ENCODE data around the gene CCNB2. TPM values are rescaled to one million over a fixed set of nuclear protein-coding genes. Genes with fewer than 3 reads are reported as not detected.
"Not testable (repeated sequence)": the region's sequence is repeated elsewhere in the genome, so short reads cannot be mapped to it uniquely, and the experiment has no call there.

Gene CCNB2
- total RNA-seq, 1 donor from 2014 or later = 2.0 TPM

DNA sequence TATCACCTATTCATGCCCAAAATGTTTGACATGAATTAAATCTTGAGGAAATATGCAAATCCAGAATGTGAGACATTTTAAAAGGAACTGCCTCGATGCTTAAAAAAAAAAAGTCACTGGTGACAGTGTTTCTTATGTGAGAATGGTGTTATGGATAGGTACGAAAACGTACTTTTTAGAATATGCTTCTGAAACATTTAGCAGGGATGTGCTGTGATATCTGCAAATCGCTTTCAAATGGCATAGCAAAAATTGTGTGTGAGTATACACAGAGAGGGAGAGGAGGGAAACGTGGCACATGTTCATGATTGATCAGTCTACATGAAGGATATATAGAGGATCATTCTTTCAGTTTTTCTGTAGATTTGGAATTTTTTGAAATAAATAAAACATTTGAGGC is 16.0 kb downstream of the CCNB2 start:
- intact Hi-C loops (cut with DNase I) = no loop called here
- Histone ChIP-seq H3K27me3 (ENCODE audit: low read depth) (no peaks in the 10 kb centered on the region), H3K27ac (no peak overlapping the region), H3K36me3 (no peaks in the 10 kb centered on the region), H3K4me1 (no peaks in the 10 kb centered on the region), H3K4me3 (no peak overlapping the region), H3K9me3 (no peaks in the 10 kb centered on the region)
- no peak for TF ChIP-seq CTCF (IDR thresholded peaks at IDR 0.05)
- DNase-seq (no peak), ATAC-seq (no peak)

DNA sequence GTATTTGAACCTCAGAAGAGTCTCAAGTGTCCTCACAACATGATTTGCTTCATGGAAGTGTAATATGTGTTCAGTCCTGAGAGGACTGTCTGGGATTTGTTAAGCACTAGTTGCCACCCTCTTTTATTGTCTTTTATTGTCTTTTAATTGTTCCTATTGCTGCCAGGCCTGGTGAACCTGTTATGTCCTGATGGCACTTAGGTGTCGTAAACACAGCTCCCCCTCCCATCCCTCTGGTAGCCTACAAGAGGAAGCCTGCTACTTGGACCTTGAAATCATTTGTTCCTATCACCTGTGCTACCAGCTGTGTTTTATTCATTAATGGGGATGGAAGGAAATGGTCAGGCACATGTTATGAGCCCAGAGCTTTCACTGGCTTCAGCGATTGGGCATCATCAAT is 19.3 kb downstream of the CCNB2 start:
- Histone ChIP-seq H3K9me3 (no peaks in the 10 kb centered on the region), H3K27me3 (ENCODE audit: low read depth) (no peaks in the 10 kb centered on the region), H3K4me1 (no peaks in the 10 kb centered on the region), H3K27ac (no peak overlapping the region), H3K36me3 (no peaks in the 10 kb centered on the region), H3K4me3 (no peak overlapping the region)
- no peak for DNase-seq
- TF ChIP-seq CTCF (IDR thresholded peaks at IDR 0.05) = no peak
- ATAC-seq = no peak
- intact Hi-C loops (cut with DNase I) = no loop called here

DNA sequence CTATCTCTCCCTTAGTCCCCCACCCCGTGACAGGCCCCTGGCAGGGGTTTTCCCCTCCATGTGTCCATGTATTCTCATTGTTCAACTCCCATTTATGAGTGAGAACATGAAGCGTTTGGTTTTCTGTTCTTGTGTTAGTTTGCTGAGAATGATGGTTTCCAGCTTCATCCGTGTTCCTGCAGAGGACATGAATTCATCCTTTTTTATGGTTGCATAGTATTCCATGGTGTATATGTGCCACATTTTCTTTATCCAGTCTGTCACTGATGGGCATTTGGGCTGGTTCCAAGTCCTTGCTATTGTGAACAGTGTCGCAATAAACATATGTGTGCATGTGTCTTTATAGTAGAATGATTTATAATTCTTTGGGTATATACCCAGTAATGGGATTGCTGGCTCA is 20.7 kb downstream of the CCNB2 start:
- H3K27ac ChIP-seq; DNase-seq; H3K4me1 ChIP-seq; H3K27me3 ChIP-seq (ENCODE audit: low read depth); ATAC-seq; H3K9me3 ChIP-seq; H3K36me3 ChIP-seq; H3K4me3 ChIP-seq; intact Hi-C loops (cut with DNase I): not testable (repeated sequence)

- intact Hi-C loops (cut with DNase I); ATAC-seq; H3K27ac ChIP-seq; H3K4me3 ChIP-seq; H3K27me3 ChIP-seq (ENCODE audit: low read depth); DNase-seq; H3K36me3 ChIP-seq; H3K9me3 ChIP-seq; H3K4me1 ChIP-seq: not testable (repeated sequence)
These were observed 22.3 kb downstream of the CCNB2 start for GRCh38 chr15:59127255-59127654.

DNA sequence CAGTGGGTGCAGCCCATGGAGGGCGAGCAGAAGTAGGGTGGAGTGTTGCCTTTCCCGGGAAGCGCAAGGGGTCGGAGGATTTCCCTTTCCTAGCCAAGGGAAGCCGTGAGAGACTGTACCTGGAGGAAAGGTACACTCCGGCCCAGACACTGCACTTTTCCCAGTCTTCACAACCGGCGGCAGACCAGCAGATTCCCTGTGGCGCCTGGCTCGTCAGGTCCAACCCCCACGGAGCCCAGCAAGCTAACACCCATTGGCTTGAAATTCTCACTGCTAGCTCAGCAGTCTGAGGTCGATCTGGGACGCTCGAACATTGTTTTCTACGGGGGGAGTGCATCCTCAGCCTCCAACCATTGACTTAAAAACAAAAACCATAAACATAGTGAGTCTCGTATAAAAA is 26.5 kb downstream of the CCNB2 start:
- no peak overlapping the region for H3K27ac ChIP-seq
- no peaks in the 10 kb centered on the region for H3K9me3 ChIP-seq
- no peaks in the 10 kb centered on the region for H3K27me3 ChIP-seq (ENCODE audit: low read depth)
- H3K36me3 ChIP-seq = peaks cover 21% of the 10 kb centered on the region
- no peak for ATAC-seq
- no peak for TF ChIP-seq CTCF (IDR thresholded peaks at IDR 0.05)
- no peak overlapping the region for H3K4me3 ChIP-seq
- intact Hi-C loops (cut with DNase I) = no loop called here
- H3K4me1 ChIP-seq = no peaks in the 10 kb centered on the region
- no peak for DNase-seq

DNA sequence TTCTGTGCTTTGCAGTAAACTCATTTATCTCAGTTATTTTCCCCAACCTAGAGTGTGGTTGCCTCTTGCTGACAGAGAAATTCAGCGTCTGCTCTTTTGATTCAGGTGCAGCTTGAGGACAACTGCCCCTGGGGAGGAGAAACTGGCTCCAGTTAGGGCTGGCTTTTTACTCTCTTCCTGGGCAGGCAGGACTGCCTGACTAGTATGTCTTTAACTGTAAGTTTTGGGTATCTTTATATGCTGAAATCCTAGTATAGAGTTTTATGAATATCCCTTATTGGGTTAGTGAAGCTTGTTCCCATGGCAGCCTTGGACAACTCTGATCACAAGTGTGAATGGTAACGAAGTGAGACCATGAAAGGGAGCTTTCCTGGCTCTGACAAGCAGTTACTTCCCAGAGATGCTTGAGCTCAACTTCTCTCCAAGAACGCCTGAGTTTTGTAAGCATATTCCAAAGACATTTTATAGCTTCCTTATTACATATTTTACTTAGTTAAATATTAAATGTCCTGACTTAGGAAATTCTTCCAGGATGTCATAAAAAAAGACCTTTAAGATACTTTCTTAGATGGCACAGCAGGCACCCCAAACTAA is 27.1 kb downstream of the CCNB2 start:
- no peak for DNase-seq

More for the DNA sequence above, 27.1 kb downstream of the CCNB2 start:
- TF ChIP-seq CTCF (IDR thresholded peaks at IDR 0.05) = no peak
- Histone ChIP-seq H3K27me3 (ENCODE audit: low read depth) (no peaks in the 10 kb centered on the region), H3K4me3 (no peak overlapping the region), H3K4me1 (no peaks in the 10 kb centered on the region), H3K36me3 (peaks cover 27% of the 10 kb centered on the region), H3K27ac (no peak overlapping the region), H3K9me3 (no peaks in the 10 kb centered on the region)
- ATAC-seq = no peak
- intact Hi-C loops (cut with DNase I) = no loop called here

Measured in lower lobe of right lung (tissue), 2 donors.